ENCODE data around the gene HNF4A.

HNF4A gene

GRCh38 chr20:44406572-44407137 lies 51.2 kb downstream of the HNF4A start:
- no peak for DNase-seq

GRCh38 chr20:44407402-44408184 lies 52.1 kb downstream of the HNF4A start:
- DNase-seq = no peak

DNA sequence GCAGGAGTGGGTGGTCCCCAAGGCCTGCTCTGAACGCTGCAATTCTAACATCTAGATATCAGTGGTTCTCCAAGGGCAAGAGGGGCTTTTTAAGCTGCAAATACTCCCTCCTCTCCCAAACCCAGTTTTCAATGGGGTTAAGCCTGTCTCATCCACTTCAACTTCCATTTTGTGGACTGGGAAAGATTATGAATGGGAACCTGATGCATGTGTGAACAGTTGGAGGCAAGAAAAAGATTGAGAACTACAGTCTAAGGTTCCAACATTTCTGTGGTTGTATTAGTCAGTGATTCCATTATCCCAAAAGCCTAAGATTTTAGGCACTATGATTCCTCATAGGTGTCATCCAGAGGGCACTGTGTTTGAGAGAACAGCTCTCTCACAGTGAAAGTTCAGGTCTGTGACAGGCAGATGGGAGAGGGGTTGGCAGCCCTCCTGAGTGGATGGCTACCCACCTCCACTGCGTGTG lies 53.7 kb downstream of the HNF4A start:
- no peak for DNase-seq

DNA sequence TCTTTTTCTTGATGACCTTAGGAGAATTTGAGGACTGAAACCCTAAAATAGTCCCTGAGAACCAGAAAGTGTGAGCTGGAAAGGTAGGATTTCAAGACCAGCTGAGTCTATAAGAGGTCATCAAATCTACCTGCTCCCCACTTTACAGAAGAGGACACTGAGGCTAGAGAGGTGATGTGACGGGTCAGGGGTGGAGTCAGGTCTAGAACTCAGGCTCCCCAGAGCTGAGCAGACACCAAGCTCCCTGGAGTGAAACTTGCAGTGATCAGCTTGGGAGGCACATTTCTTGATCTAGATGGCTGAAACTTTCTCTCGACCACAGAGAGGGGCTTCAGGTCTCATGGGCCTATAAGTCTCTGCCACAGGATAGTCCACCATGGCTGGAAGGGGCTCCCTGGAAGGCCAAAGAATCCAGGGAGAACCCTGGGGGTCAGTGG lies 55.1 kb downstream of the HNF4A start:
- no peak for DNase-seq

DNA sequence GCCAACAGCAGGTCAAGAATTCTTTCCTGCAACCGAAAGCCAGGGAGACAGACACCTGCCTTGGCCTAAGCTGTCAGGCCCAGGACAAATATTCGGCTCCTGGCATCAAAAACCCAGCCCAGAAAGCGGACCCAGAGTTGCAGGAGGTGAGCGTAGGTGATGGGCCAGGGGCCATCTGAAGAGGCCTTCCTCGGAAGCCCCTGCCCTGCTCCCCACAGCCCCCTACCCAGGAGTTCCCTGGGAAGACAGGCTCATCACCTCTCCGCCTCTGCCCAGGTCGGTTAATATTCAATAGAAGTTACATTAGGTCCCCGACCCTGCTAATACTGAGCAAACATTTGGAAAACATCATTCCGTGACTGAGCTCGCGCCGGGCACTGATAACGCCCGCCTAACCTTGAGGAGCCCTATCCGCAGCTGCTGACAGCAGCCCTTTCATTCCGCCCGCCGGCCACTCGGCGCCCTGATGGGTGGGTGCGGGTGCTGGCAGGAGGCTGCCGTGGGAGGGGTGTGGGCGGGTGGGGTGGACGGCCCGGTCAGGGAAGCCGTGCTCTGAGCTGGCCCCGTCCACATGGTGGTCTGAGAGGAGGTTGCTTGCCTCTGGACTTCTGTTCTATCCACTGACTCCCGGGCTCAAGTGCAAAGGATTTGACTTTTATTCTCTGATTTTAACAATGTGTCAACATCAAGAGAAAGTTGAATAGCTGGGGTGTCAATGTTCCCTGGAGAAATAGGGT lies 55.7 kb downstream of the HNF4A start:
- DNase-seq = no peak

DNA sequence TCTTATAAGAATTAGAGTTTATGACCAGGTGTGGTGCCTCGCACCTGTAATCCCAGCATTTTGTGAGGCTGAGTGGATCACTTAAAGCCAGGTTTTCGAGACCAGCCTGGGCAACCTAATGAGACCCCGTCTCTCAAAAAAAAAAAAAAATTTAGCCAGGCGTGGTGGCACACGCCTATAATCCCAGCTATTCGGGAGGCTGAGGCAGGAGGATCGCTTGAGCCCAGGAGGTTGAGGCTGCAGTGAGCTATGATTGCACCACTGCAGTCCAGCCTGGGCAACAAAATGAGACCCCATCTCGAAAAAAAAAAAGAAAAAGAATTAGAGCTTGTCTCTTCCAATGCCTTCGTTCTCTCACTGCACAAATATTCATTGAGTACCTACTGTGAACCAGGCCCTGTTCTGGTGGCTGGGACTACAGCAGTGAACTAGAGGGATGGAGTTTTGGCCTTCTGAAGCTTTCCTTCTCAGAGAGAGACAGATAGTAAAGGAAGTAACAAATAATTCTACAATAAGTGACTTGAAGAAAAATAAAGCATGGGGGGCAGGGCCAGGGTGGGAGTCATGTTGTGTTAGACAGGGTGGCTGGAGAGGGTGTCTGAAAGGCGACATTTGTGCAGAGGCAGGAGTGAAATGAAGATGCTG lies 56.4 kb downstream of the HNF4A start:
- no peak for DNase-seq

DNA sequence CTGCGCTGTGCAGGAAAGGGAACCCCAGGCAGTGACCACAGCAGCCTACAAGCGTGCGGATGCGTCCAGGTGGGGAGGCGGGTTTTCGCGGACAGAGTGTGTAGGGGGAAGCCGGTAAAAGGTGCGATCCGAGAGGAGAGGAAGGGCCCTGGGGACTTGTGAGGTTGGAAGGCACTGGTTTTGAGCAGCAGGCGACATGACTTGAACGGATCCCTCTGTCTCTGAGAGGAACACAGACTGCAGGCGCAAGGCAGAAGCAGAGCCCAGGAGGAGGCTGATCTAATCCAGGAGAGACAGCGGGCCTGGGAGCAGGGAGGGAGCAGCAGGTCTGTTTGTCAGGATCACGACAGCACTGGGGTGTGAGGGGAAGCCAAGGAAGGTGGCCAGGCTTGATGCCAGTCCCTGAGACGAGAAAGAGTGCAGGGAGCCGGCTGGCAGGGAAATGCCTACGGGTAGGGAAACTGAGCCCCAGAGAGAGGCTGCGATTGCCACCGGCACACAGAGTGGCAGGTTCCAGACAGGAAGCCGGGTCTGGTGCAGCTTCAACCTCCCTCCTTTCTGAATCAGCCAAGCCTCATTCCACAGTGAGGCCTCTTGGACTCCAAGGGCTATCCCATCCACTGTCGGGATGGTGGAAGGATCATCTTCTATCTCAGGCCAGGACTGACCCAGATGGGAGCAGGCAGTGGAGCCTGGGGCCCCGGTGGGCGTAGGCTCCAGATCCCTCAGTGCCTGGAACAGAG lies 57.1 kb downstream of the HNF4A start:
- no peak for DNase-seq

DNA sequence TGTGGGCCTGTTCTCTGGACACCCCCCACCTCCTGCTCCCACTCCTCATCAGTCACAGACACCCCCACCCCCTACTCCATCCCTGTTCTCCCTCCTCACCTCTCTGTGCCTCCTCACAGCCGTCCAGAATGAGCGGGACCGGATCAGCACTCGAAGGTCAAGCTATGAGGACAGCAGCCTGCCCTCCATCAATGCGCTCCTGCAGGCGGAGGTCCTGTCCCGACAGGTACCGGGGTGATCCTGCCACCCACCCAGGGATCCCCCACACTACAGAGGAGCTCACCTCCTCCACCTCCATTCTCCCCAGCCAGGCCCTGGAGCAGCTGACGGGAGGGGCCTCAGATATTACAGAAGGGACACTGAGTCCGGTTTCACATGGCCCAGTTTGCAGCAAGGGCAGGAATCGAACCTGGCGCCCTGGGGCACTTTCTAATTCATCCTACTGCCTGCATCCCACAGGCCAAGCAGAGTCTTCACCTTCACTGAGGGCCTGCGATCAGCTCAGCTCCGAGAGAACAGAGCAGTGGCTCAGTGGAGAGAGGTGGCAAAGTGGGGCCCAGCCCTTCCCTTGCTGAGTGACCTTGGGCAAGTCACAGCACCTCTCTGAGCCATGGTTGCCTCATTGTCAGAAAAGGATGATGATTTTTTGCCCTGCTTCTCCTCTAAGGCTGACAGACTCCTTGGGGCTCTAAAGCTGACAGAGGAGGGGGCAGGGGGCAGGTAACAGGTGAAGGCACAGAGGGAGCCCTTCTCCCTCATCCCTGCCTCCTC lies 58.3 kb downstream of the HNF4A start:
- no peak for DNase-seq

GRCh38 chr20:44414346-44414714 lies 58.8 kb downstream of the HNF4A start:
- no peak for DNase-seq

DNA sequence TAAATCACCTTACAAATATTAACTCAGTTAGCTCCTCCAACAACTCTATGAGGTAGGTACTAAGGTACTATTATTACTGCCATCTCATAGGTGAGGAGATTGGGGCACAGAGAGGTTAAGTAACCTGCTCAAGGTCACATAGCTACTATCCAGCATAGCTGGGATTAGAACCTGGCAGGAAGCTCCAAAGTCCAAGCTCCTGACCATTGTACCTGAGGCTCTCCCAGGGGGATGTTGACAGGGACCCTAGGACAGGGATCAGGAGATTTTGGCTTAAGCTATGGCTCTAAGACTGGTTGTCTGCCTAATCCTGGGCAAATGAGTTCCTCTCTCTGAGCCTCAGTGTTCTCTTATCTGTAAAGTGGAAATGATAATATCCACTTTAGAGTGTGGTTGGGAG lies 59.3 kb downstream of the HNF4A start:
- no peak for DNase-seq

- DNase-seq = no peak
These were observed 60.6 kb downstream of the HNF4A start for GRCh38 chr20:44415833-44416715.

- DNase-seq = no peak
These were observed 62.8 kb downstream of the HNF4A start for GRCh38 chr20:44418069-44418905.

- DNase-seq = no peak
These were observed 63.8 kb downstream of the HNF4A start for GRCh38 chr20:44419131-44419844.

GRCh38 chr20:44420497-44420896 lies 65.0 kb downstream of the HNF4A start:
- DNase-seq = no peak

DNA sequence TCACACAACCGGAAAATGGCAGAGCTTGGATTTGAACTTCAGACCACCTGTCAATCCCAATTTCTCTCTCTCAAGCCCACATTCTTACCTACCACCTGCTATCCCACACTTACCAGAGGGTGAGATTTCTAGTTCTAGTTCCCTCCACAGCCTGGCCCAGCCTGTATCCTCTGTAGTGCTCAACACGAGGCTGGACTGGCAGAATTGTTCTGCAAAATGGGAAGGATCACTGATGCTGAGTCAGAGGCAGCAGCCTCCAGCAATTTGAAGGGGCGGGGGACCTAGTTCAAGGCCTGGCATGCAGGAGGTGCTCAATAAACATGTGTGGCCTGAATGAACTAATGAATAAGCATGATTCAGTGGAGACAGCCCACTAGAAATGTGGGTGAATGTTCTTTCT lies 66.6 kb downstream of the HNF4A start:
- no peak for DNase-seq

DNA sequence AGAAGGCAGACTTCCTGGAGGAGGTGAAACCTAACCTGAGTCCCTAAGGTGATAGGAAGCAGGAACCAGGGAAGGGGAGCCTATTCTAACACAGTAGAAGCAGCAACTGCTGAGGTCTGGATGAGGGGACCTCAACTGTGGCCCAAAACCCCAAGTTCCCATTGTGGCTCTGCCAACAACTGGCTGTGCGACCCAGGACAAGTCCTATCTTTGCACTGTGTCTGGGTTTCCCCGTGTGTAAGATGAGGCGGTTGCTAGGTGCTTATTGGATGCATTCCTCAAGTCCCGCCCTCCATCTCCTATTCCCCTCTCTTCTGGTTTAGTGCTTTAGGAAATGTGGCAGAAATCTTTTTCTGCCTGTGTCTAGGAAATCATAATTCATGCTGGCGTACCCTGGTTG lies 68.0 kb downstream of the HNF4A start:
- no peak for DNase-seq

- no peak for DNase-seq
These were observed 68.6 kb downstream of the HNF4A start for GRCh38 chr20:44424039-44424495.

- DNase-seq = no peak
These were observed 70.4 kb downstream of the HNF4A start for GRCh38 chr20:44425923-44426322.

Measured in CD4-positive, alpha-beta T cell treated with Interleukin-12 subunit alpha and Interleukin-12 subunit beta, for 1 hour (primary cell).